Measurements from ENCODE around the gene UBE2O. TPM values are rescaled to one million over a fixed set of nuclear protein-coding genes. Genes with fewer than 3 reads are reported as not detected.
A peak's percentile ranks its signal among the peaks of the same experiment; 100 is the strongest.

The UBE2O gene
- total and polyA plus RNA-seq, 4 experiments from 2014 or later: 4.5 to 43.7 (median 28.5) TPM

DNA sequence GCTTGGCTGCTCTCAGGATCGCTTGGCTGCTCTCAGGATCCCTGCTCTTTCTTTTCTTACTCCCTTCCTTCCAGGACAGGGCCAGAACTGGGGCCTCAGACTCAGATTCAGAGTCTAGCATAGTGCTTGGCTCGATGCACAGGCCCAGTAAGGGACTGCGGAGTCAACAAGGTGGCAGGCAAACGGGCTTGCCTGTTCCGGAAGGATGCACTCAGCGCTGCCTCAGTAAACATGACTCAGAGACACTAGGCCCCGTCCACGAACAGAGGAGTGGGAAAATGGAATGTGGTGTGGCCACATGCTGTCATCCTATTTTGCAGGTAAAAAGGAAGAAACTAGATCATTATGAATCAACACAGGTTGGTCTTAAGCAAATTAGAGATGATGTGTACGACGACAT lies 58.8 kb downstream of the UBE2O start:
- no peaks in the 10 kb centered on the region for H3K9me3 Mint-ChIP-seq
- Histone ChIP-seq H3K4me3 (ENCODE audit: low read length in 2 of 2) (no peak overlapping the region), H3K27me3 (ENCODE audit: insufficient read depth, low read length) (no peaks in the 10 kb centered on the region), H3K4me1 (ENCODE audit: insufficient read depth, low read length) (no peaks in the 10 kb centered on the region), H3K9me3 (ENCODE audit: control insufficient read depth in 1 of 2, low read length in 2 of 2) (no peaks in the 10 kb centered on the region), H3K27ac (ENCODE audit: low read depth, low read length) (no peak overlapping the region), H3K36me3 (ENCODE audit: insufficient read depth, low read length) (peaks cover 44% of the 10 kb centered on the region)
- peaks cover 16 to 37% of the 10 kb centered on the region in 2 donors for H3K36me3 Mint-ChIP-seq
- H3K27ac Mint-ChIP-seq: no peak overlapping the region
- ChIA-PET CTCF (ENCODE audit: partially characterized antibody) (interaction anchor here (1.7 to 8.4 kb wide), 2 partner anchors 19 to 91 kb away, joined by 6 to 97 read pairs; no protein-coding TSS in a partner anchor), POLR2A (ENCODE audit: partially characterized antibody) (interaction anchor here (1.0 kb wide), 1 partner anchor 9 kb away, joined by 3 read pairs; no protein-coding TSS in a partner anchor)
- intact Hi-C loops (cut with micrococcal nuclease): no loop called here
- DNase-seq: no peak
- H3K4me3 Mint-ChIP-seq: no peak overlapping the region
- peaks cover 0 to 4% (median 2%) of the 10 kb centered on the region in 4 donors for H3K4me1 Mint-ChIP-seq
- H3K27me3 Mint-ChIP-seq: no peaks in the 10 kb centered on the region

- Mint-ChIP-seq H3K27ac (no peak overlapping the region), H3K4me3 (no peak overlapping the region), H3K27me3 (no peaks in the 10 kb centered on the region), H3K36me3 (peaks cover 7 to 22% of the 10 kb centered on the region in 2 donors), H3K4me1 (peaks cover 0 to under 1% (median 0%) of the 10 kb centered on the region in 4 donors), H3K9me3 (no peaks in the 10 kb centered on the region)
- peaks cover 16% of the 10 kb centered on the region for H3K36me3 ChIP-seq (ENCODE audit: insufficient read depth, low read length)
- no peaks in the 10 kb centered on the region for H3K4me1 ChIP-seq (ENCODE audit: insufficient read depth, low read length)
- intact Hi-C loops (cut with micrococcal nuclease): no loop called here
- no peak overlapping the region for H3K27ac ChIP-seq (ENCODE audit: low read depth, low read length)
- POLR2A ChIA-PET (ENCODE audit: partially characterized antibody): no interaction called here
- no peak for DNase-seq
- no peak overlapping the region for H3K4me3 ChIP-seq (ENCODE audit: low read length in 2 of 2)
- no peaks in the 10 kb centered on the region for H3K9me3 ChIP-seq (ENCODE audit: control insufficient read depth in 1 of 2, low read length in 2 of 2)
- no peaks in the 10 kb centered on the region for H3K27me3 ChIP-seq (ENCODE audit: insufficient read depth, low read length)
- CTCF ChIA-PET (ENCODE audit: partially characterized antibody): interaction anchor here (1.7 kb wide), 1 partner anchor 17 kb away, joined by 6 read pairs; no protein-coding TSS in a partner anchor
Measured at GRCh38 chr17:76391200-76391715, 61.7 kb downstream of the UBE2O start.

DNA sequence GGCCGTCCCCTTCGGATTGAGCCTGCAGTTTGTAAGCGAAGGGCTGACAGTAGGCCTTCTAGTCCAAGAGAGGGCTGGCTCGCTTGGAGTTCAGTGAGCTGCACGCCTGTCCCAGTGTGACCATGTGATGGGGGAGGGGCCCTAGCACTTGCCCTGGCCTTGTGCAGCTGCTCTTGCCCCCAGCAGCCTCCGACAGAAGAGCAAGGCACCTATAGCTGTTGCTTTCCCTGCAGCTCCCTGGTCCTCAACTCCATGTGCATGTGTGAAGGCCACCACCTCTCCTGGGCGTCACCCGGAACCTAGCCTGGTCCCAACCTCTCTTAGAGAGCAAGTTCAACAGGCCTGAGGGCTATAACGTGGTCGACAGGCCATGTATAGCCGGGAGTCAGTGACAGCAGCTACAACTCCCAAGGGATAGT lies 62.9 kb downstream of the UBE2O start:
- DNase-seq: no peak
- H3K9me3 Mint-ChIP-seq: no peaks in the 10 kb centered on the region
- Histone ChIP-seq H3K4me3 (ENCODE audit: low read length in 2 of 2) (no peak overlapping the region), H3K27ac (ENCODE audit: low read depth, low read length) (no peak overlapping the region), H3K4me1 (ENCODE audit: insufficient read depth, low read length) (peaks cover 12% of the 10 kb centered on the region), H3K27me3 (ENCODE audit: insufficient read depth, low read length) (no peaks in the 10 kb centered on the region), H3K36me3 (ENCODE audit: insufficient read depth, low read length) (peaks cover 6% of the 10 kb centered on the region), H3K9me3 (ENCODE audit: control insufficient read depth in 1 of 2, low read length in 2 of 2) (no peaks in the 10 kb centered on the region)
- peak overlapping the region in 1 of 7 donors; percentile 13 for H3K27ac Mint-ChIP-seq
- H3K27me3 Mint-ChIP-seq: no peaks in the 10 kb centered on the region
- CTCF ChIA-PET (ENCODE audit: partially characterized antibody): interaction anchor here (0.9 to 7.8 kb wide), 7 partner anchors 8 to 95 kb away, joined by 3 to 73 read pairs (median 4); no protein-coding TSS in a partner anchor
- H3K4me3 Mint-ChIP-seq: no peak overlapping the region
- peaks cover 0 to 4% (median 0%) of the 10 kb centered on the region in 4 donors for H3K4me1 Mint-ChIP-seq
- POLR2A ChIA-PET (ENCODE audit: partially characterized antibody): interaction anchor here (1.0 kb wide), 1 partner anchor 38 kb away, joined by 3 read pairs; no protein-coding TSS in a partner anchor
- intact Hi-C loops (cut with micrococcal nuclease): no loop called here
- H3K36me3 Mint-ChIP-seq: peaks cover 7 to 17% of the 10 kb centered on the region in 2 donors

GRCh38 chr17:76388966-76389888 lies 63.7 kb downstream of the UBE2O start:
- H3K27me3 Mint-ChIP-seq: no peaks in the 10 kb centered on the region
- H3K4me1 ChIP-seq (ENCODE audit: insufficient read depth, low read length): peaks cover 16% of the 10 kb centered on the region
- CTCF ChIA-PET (ENCODE audit: partially characterized antibody): interaction anchor here (0.7 to 7.8 kb wide), 9 partner anchors 8 to 126 kb away, joined by 3 to 73 read pairs (median 4); no protein-coding TSS in a partner anchor
- peaks cover 0 to 4% (median 0%) of the 10 kb centered on the region in 4 donors for H3K4me1 Mint-ChIP-seq
- no peaks in the 10 kb centered on the region for H3K9me3 ChIP-seq (ENCODE audit: control insufficient read depth in 1 of 2, low read length in 2 of 2)
- peak overlapping the region in 1 of 7 donors; percentile 13 for H3K27ac Mint-ChIP-seq
- H3K36me3 Mint-ChIP-seq: peaks cover 5 to 16% of the 10 kb centered on the region in 2 donors
- no peak overlapping the region for H3K4me3 ChIP-seq (ENCODE audit: low read length in 2 of 2)
- no peak for DNase-seq
- H3K9me3 Mint-ChIP-seq: no peaks in the 10 kb centered on the region
- peaks cover 4% of the 10 kb centered on the region for H3K36me3 ChIP-seq (ENCODE audit: insufficient read depth, low read length)
- no peaks in the 10 kb centered on the region for H3K27me3 ChIP-seq (ENCODE audit: insufficient read depth, low read length)
- POLR2A ChIA-PET (ENCODE audit: partially characterized antibody): interaction anchor here (1.0 kb wide), 1 partner anchor 37 kb away, joined by 3 read pairs; no protein-coding TSS in a partner anchor
- intact Hi-C loops (cut with micrococcal nuclease): no loop called here
- no peak overlapping the region for H3K27ac ChIP-seq (ENCODE audit: low read depth, low read length)
- no peak overlapping the region for H3K4me3 Mint-ChIP-seq

DNA sequence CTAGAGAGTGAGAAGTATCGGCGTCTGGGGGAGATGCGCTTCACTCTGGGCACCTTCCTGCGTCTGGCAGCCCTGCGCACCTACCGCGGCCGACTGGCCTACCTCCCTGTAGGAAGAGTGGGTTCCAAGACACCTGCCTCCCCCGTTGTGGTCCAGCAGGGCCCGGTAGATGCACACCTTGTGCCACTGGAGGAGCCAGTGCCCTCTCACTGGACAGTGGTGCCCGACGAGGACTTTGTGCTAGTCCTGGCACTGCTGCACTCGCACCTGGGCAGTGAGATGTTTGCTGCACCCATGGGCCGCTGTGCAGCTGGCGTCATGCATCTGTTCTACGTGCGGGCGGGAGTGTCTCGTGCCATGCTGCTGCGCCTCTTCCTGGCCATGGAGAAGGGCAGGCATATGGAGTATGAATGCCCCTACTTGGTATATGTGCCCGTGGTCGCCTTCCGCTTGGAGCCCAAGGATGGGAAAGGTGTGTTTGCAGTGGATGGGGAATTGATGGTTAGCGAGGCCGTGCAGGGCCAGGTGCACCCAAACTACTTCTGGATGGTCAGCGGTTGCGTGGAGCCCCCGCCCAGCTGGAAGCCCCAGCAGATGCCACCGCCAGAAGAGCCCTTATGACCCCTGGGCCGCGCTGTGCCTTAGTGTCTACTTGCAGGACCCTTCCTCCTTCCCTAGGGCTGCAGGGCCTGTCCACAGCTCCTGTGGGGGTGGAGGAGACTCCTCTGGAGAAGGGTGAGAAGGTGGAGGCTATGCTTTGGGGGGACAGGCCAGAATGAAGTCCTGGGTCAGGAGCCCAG lies 65.8 kb downstream of the UBE2O start:
- H3K27ac Mint-ChIP-seq: peak overlapping the region in 1 of 7 donors; percentile 54
- intact Hi-C loops (cut with micrococcal nuclease): no loop called here
- CTCF ChIA-PET (ENCODE audit: partially characterized antibody): interaction anchor here (1.0 to 7.8 kb wide), 9 partner anchors 10 to 86 kb away, joined by 3 to 73 read pairs (median 7); no protein-coding TSS in a partner anchor

GRCh38 chr17:76385892-76386786 lies 66.8 kb downstream of the UBE2O start:
- H3K27me3 ChIP-seq (ENCODE audit: insufficient read depth, low read length): no peaks in the 10 kb centered on the region
- CTCF ChIA-PET (ENCODE audit: partially characterized antibody): interaction anchor here (0.6 to 7.8 kb wide), 21 partner anchors 11 to 323 kb away, joined by 3 to 73 read pairs (median 4); partner anchors contain the start of genes PRPSAP1 and UBE2O
- intact Hi-C loops (cut with micrococcal nuclease): loop anchor here (1.0 kb wide), 1 partner anchor 33 kb away; the partner anchor contains the start of gene PRPSAP1
- POLR2A ChIA-PET (ENCODE audit: partially characterized antibody): interaction anchor here (1.1 to 5.3 kb wide), 5 partner anchors 8 to 106 kb away, joined by 3 to 61 read pairs (median 4); partner anchors contain the start of gene PRPSAP1
- H3K9me3 Mint-ChIP-seq: no peaks in the 10 kb centered on the region
- no peaks in the 10 kb centered on the region for H3K27me3 Mint-ChIP-seq
- peaks cover 20% of the 10 kb centered on the region for H3K4me1 ChIP-seq (ENCODE audit: insufficient read depth, low read length)
- H3K4me3 ChIP-seq (ENCODE audit: low read length in 2 of 2): peak overlapping the region; percentile 23 to 64
- H3K27ac ChIP-seq (ENCODE audit: low read depth, low read length): no peak overlapping the region
- H3K9me3 ChIP-seq (ENCODE audit: control insufficient read depth in 1 of 2, low read length in 2 of 2): no peaks in the 10 kb centered on the region
- peak overlapping the region in 2 of 7 donors; percentile 42 to 54 for H3K27ac Mint-ChIP-seq
- H3K36me3 Mint-ChIP-seq: peaks cover 0 to 2% of the 10 kb centered on the region in 2 donors
- H3K36me3 ChIP-seq (ENCODE audit: insufficient read depth, low read length): no peaks in the 10 kb centered on the region
- peaks cover 0 to 6% (median 4%) of the 10 kb centered on the region in 4 donors for H3K4me1 Mint-ChIP-seq
- H3K4me3 Mint-ChIP-seq: peak overlapping the region; percentile 54 to 77 (median 67)
- peak; percentile 75 to 83 (median 78) for DNase-seq

More for the DNA sequence above, 65.8 kb downstream of the UBE2O start:
- Histone ChIP-seq H3K9me3 (ENCODE audit: control insufficient read depth in 1 of 2, low read length in 2 of 2) (no peaks in the 10 kb centered on the region), H3K4me1 (ENCODE audit: insufficient read depth, low read length) (peaks cover 20% of the 10 kb centered on the region), H3K4me3 (ENCODE audit: low read length in 2 of 2) (no peak overlapping the region), H3K36me3 (ENCODE audit: insufficient read depth, low read length) (no peaks in the 10 kb centered on the region), H3K27ac (ENCODE audit: low read depth, low read length) (no peak overlapping the region), H3K27me3 (ENCODE audit: insufficient read depth, low read length) (no peaks in the 10 kb centered on the region)
- Mint-ChIP-seq H3K9me3 (no peaks in the 10 kb centered on the region), H3K27me3 (no peaks in the 10 kb centered on the region), H3K36me3 (peaks cover 0 to 8% of the 10 kb centered on the region in 2 donors), H3K4me3 (peak overlapping the region in 2 of 8 donors; percentile 15 to 26), H3K4me1 (peaks cover 0 to 6% (median 4%) of the 10 kb centered on the region in 4 donors)
- no peak for DNase-seq
- POLR2A ChIA-PET (ENCODE audit: partially characterized antibody): interaction anchor here (3.5 to 5.3 kb wide), 2 partner anchors 10 to 34 kb away, joined by 18 to 61 read pairs; partner anchors contain the start of gene PRPSAP1

Data from CD4-positive, alpha-beta memory T cell (primary cell).